Adrenal gland (tissue), 5 donors: ENCODE data around the gene MYO5A.

Experiments
- POLR2A ChIP-seq, 2 donors: fragments of 450-650 bp; IDR thresholded peaks; one replicate each; pipeline ENCODE4 v1.6.1; 2017; ENCODE audit warnings: antibody characterized with exemption in 2 of 2, mild to moderate bottlenecking in 2 of 2, moderate library complexity in 1 of 2
- TF ChIP-seq, protein P1 (sequence below), 6 experiments: fragments of 450-650 bp in 4 of 6; fragments of 200-600 bp in 2 of 6; sonication (generic) in 1 of 6; IDR thresholded peaks; 1 replicate in 5 of 6; 2 replicates in 1 of 6; pipeline versions ENCODE4 v1.5.1 to v1.8.0; 2016 to 2021; ENCODE audit warnings: antibody characterized with exemption in 6 of 6, mild to moderate bottlenecking in 2 of 6, moderate library complexity in 1 of 6
- donor health status: DM: no; HTN: no; CAD: no.

DNA sequence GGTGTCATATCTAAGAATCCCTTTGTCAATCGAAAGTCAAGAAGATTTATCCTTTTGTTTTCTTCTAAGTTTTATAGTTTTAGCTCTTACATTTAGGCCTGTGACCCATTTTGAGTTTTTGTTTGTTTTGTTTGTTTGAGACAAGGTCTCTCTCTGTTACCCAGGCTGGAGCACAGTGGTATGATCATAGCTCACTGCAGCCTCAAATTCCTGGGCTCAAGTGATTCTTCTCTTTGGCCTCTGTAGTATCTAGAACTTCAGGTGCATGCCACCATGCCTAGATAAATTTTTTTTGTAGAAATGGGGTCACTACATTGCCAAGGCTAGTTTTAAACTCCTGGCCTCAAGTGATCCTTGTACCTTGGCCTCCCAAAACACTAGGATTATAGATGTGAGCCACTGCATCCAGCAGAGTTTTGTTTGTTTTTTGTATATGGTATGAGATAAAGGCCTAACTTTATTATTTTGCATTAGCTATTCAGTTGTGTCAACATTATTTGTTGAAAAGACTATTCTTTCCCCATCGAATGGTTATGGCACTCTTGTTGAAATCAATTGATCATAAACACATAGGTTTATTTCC is 227.3 kb downstream of the MYO5A start:
- TF ChIP-seq, protein P1, sequence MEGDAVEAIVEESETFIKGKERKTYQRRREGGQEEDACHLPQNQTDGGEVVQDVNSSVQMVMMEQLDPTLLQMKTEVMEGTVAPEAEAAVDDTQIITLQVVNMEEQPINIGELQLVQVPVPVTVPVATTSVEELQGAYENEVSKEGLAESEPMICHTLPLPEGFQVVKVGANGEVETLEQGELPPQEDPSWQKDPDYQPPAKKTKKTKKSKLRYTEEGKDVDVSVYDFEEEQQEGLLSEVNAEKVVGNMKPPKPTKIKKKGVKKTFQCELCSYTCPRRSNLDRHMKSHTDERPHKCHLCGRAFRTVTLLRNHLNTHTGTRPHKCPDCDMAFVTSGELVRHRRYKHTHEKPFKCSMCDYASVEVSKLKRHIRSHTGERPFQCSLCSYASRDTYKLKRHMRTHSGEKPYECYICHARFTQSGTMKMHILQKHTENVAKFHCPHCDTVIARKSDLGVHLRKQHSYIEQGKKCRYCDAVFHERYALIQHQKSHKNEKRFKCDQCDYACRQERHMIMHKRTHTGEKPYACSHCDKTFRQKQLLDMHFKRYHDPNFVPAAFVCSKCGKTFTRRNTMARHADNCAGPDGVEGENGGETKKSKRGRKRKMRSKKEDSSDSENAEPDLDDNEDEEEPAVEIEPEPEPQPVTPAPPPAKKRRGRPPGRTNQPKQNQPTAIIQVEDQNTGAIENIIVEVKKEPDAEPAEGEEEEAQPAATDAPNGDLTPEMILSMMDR (IDR thresholded peaks at IDR 0.05), result no peak
- TF ChIP-seq POLR2A (IDR thresholded peaks at IDR 0.05), result no peak
